NCI-H748 treated with DMSO at 0.1 percent for 48 hours (cell line): ENCODE data around the gene BNC2.

ENCODE experiments used
- DNase-seq: peaks from one replicate; lab custom pipeline; 2025; lab: John Stamatoyannopoulos, UW

The BNC2 gene

GRCh38 chr9:16597136-16597535, 273.3 kb downstream of the BNC2 start:
- no peak for DNase-seq

- no peak for DNase-seq
Measured at GRCh38 chr9:16595227-16595626, 275.2 kb downstream of the BNC2 start.

GRCh38 chr9:16594787-16595186, 275.7 kb downstream of the BNC2 start:
- DNase-seq, result no peak

- DNase-seq, result no peak
Measured at GRCh38 chr9:16593746-16594145, 276.7 kb downstream of the BNC2 start.

DNA sequence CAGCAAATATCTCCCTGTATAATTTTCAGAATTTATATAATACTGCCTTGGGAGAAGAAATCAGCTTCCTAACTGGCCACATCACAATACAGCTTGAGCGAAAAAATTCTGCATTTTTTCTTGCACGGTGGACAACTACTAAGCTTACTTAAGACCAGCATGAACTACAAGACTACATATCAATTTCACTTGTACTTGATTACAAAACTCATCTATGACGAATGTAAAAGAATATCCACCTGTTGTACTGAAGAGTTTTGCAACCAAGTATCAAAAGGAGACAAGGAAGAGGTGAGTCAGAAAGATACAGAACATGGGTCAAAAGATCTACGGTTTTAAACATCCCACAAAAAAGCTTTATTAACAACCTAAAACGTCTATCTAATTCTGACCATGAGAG, 279.4 kb downstream of the BNC2 start:
- DNase-seq, result no peak

GRCh38 chr9:16585591-16585990, 284.9 kb downstream of the BNC2 start:
- DNase-seq, result no peak

DNA sequence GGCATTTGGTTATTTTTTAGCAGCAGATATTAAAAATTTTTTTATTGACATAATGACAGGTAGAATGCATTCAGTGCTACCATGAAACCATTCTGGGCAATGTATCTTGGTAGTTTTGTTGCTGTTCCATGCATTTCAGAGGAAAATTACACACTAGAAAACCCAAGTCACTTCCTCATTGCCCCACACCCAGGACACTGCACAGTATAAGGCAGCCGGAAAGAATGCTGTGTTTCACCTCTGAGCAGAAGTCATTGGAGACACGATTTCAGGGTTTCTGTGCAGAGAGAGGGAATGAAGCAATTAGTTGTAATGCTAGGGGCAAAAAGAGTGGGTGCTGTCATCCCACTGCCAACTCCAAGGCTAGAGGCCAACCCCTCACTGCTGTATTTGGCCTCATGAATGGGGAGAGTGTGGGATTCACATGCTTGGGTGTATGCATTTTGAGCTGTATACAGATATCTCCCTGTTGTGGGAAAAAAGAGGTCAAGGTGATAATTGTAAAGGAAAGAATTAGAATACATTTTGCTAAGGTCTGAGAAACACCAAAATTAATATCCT, 290.5 kb downstream of the BNC2 start:
- no peak for DNase-seq

- DNase-seq, result no peak
Measured at GRCh38 chr9:16575986-16576245, 294.6 kb downstream of the BNC2 start.

GRCh38 chr9:16575142-16575985, 295.1 kb downstream of the BNC2 start:
- DNase-seq, result no peak

GRCh38 chr9:16572005-16572734, 298.3 kb downstream of the BNC2 start:
- DNase-seq, result no peak

DNA sequence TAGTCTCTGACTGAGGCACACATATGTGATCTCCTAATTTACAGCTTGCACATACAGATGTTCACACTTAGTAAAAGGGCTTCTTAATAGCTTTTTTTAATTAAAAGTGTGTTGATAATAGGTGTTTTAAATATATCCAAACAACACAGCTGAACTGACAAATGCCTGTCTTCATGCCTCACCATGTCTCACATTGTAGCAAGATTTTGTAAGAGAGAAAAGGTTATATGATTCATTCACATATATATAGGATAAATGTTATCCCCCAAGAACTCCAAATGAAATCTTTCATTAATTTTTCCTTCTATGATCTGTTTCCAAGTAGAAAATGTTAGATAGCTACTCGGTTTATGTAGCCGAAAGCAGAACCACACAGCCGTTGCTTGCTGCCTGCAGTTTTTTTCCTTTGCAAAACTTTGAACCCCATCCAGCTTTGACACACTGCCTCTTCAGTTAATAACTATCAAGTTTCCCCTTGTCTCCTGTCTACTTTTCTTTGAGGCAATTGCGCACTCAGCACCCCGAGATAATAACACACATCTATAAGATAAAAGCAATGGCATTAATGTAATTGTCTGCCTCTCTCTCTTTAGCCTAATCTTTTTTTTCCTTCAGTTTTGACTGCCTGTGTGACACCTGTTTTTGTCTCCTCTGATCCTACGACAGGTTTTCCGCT, 299.2 kb downstream of the BNC2 start:
- no peak for DNase-seq

DNA sequence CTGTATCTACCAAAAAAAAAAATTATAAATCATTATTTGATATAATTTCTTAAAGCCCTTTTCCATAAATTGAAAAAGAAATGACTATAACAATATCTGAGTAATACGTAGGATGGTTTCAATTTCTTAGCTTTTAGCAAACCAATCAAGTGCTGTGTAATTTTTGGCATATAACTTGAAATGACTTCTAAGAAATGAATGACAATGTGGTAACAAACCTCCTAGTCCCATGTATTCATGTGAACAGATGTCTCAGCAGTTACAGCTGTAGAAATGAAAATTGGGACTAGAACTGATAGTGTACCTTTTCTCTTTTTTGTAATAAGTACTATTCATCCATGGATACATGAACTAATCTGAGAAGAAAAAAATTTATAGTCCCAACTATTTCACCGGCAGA, 307.0 kb downstream of the BNC2 start:
- no peak for DNase-seq

DNA sequence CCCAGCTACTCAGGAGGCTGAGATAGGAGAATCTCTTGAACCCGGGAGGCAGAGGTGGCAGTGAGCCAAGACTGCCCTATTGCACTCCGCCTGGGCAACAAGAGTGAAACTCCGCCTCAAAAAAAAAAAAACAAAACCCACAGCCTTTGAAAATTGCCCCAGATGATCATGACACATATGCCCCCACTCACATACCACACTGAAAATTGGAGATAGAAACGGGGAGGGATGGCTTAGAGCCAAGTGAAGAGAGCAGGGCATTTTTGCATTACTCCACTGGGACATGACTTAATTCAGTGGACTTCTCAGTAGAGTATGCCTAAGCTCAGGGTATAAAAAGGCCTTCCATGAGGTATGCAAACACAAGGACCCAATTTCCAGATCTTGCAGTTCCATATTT, 309.3 kb downstream of the BNC2 start:
- no peak for DNase-seq

DNA sequence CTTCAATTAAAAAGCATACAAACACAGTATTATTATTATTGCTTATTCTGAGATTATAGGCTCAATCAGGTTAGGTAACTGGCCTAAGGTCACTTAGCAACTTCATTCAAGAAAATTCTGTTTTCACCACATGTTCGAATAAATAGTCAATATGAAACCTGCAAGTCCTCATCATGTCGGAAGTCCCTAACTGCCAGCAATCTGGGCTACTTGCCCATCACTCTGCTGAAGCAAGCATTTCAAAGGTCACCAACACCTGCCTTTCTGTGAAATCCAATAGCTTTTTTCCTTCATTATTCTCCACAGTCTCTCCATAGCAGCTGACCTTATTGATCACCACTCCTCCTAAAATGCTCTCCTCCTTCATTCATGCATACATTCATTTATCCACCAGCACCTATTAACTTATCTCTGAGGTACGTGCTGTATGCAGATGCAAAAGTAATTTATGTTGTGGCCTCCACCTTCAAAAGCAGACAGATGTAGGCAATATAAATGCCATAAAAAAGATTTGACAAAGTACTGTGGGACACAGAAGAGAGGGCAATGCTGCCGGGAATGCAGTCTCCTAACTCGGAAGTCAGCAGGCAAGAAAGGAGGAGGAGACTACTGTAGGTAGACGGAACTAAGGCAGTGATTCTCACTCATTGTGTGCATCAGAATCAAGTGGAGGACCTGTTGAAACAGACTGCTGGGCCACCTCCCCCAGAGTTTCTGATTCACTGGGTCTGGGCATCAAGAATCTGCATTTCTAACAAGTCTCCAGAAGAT, 310.9 kb downstream of the BNC2 start:
- no peak for DNase-seq

GRCh38 chr9:16555802-16556201, 314.7 kb downstream of the BNC2 start:
- no peak for DNase-seq

- no peak for DNase-seq
Measured at GRCh38 chr9:16553869-16554540, 316.5 kb downstream of the BNC2 start.

DNA sequence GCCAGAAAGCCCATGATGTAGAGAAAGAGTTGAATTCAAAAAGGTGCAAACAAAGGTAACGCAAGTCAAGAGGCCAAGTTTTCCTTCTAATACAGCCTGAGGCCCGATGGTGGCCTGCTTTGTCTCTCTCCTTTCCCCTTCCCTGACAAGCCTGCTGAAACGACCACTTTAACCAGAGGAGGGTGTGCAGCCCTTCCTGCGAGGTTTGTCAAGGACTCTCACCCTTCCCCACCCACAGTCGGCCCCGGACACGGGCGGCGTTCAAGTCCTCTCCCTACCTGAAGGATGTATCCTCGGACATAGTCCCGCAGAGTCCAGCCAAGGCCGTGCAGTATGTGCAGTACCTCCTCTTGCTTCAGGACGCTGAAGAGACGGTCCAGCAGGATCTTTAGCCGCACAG, 318.2 kb downstream of the BNC2 start:
- no peak for DNase-seq

DNA sequence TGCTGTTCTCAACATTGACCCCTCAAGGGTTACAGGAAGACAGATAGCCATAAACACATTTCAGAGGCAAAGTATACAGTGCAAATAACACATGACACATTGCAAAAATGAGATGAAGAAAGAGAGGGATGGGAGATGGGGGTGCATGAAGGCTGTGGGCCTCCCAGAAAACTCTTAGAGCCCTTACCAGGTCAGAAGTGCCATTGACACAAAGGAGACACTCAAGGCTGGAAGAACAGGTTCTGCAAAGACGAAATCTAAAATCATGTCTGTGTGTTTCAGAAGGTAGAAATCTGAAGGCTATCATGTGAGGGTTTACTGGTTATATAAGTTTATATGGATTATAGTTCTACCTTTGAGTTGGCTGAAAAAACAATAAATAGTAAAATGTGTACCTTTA, 318.8 kb downstream of the BNC2 start:
- DNase-seq, result no peak

GRCh38 chr9:16545639-16546038, 324.8 kb downstream of the BNC2 start:
- no peak for DNase-seq

GRCh38 chr9:16544842-16545241, 325.6 kb downstream of the BNC2 start:
- DNase-seq, result no peak

- no peak for DNase-seq
Measured at GRCh38 chr9:16543686-16544085, 326.8 kb downstream of the BNC2 start.

DNA sequence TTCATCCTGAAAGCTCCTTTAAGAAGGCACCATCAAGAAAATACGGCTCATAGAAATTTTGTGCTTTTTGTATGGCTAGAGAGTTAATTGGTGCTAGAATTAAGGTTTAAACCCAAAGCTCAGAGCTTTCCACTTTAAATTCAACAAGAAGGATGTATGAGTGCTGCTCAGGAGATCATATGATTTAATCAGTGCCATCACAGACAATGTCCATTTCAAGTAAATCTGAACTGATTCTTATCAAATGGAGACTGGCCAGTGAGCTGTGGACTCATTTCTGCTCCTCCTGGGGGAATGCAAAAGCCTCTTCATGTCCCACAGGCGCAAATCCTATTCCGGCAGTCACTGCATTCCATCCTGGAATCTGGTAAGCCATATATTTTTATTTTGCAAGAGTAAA, 327.2 kb downstream of the BNC2 start:
- no peak for DNase-seq
